AG04449 (cell line): ENCODE measurements around the gene CEP89.

Experiments used
- CTCF ChIA-PET: fragments of 350-600 bp; formaldehyde crosslinking; extraction: SDS; loops from one replicate; lab custom pipeline; 2021; ENCODE audit warnings: antibody characterized with exemption; lab: Yijun Ruan, JAX
- POLR2A ChIA-PET: fragments of 400-600, 350-600 bp; formaldehyde crosslinking; extraction: SDS; loops from one replicate; lab custom pipeline; 2020; ENCODE audit warnings: antibody characterized with exemption, inconsistent platforms; lab: Yijun Ruan, JAX
- DNase-seq: peaks from one replicate; pipeline ENCODE4 v3.0.0-alpha.2; 2010; ENCODE audit warnings: low read depth, low spot score
- H3K4me3 ChIP-seq: 2 replicates; pipeline ENCODE4 v1.5.1; 2011; ENCODE audit warnings: low read depth, mild to moderate bottlenecking, control low read depth, low read length
- CTCF ChIP-seq: IDR thresholded peaks from one replicate; pipeline ENCODE4 v1.5.1; 2011; ENCODE audit warnings: mild to moderate bottlenecking, moderate library complexity, low read length, control low read depth, inconsistent platforms; ENCODE audit not compliant: insufficient read depth; ENCODE audit errors: missing control alignments

Gene CEP89

GRCh38 chr19:32910874-32911273 is 60.9 kb downstream of the CEP89 start:
- CTCF ChIA-PET = no interaction called here
- no peak for DNase-seq
- POLR2A ChIA-PET = no interaction called here
- H3K4me3 ChIP-seq = no peak overlapping the region
- no peak for TF ChIP-seq CTCF

- POLR2A ChIA-PET = no interaction called here
These were observed 61.7 kb downstream of the CEP89 start for GRCh38 chr19:32910094-32910493.

GRCh38 chr19:32909257-32909656 is 62.5 kb downstream of the CEP89 start:
- TF ChIP-seq CTCF = no peak
- ChIA-PET POLR2A (no interaction called here), CTCF (interaction anchor here (0.9 kb wide), 1 partner anchor 9 kb away, joined by 3 read pairs; no protein-coding TSS in a partner anchor)
- H3K4me3 ChIP-seq = no peak overlapping the region
- no peak for DNase-seq

More at GRCh38 chr19:32910094-32910493, 61.7 kb downstream of the CEP89 start:
- CTCF ChIA-PET = interaction anchor here (0.9 kb wide), 1 partner anchor 9 kb away, joined by 3 read pairs; no protein-coding TSS in a partner anchor
- TF ChIP-seq CTCF = no peak
- no peak for DNase-seq
- H3K4me3 ChIP-seq = no peak overlapping the region

GRCh38 chr19:32908641-32909190 is 63.0 kb downstream of the CEP89 start:
- ChIA-PET POLR2A (no interaction called here), CTCF (no interaction called here)
- no peak overlapping the region for H3K4me3 ChIP-seq
- DNase-seq = no peak
- no peak for TF ChIP-seq CTCF

GRCh38 chr19:32902448-32902847 is 69.3 kb downstream of the CEP89 start:
- ChIA-PET POLR2A (no interaction called here), CTCF (no interaction called here)
- no peak for TF ChIP-seq CTCF
- no peak overlapping the region for H3K4me3 ChIP-seq
- DNase-seq = no peak

GRCh38 chr19:32901504-32902161 is 70.1 kb downstream of the CEP89 start:
- POLR2A ChIA-PET = no interaction called here
- no peak for TF ChIP-seq CTCF
- no peak for DNase-seq
- CTCF ChIA-PET = no interaction called here
- H3K4me3 ChIP-seq = no peak overlapping the region
